Nephron progenitor cell (in vitro differentiated cells): ENCODE results near the gene MBD3L2.
"Not testable (repeated sequence)": the region's sequence is repeated elsewhere in the genome, so short reads cannot be mapped to it uniquely, and the experiment has no call there.

Experiments
- DNase-seq: peaks from one replicate; pipeline ENCODE4 v3.0.0; 2021
- H3K27ac Mint-ChIP-seq: 2 replicates; pipeline ENCODE4 v1.8.0; 2021; ENCODE audit warnings: mild to moderate bottlenecking, moderate library complexity, mixed read lengths
- H3K27me3 Mint-ChIP-seq: 2 replicates; pipeline ENCODE4 v1.8.0; 2021; ENCODE audit warnings: mild to moderate bottlenecking, low read depth, mixed read lengths; ENCODE audit not compliant: poor library complexity
- H3K36me3 Mint-ChIP-seq: 2 replicates; pipeline ENCODE4 v1.8.0; 2021; ENCODE audit warnings: low read depth, mixed read lengths
- H3K4me1 Mint-ChIP-seq: 2 replicates; pipeline ENCODE4 v1.8.0; 2021; ENCODE audit warnings: mixed read lengths
- H3K4me3 Mint-ChIP-seq: 2 replicates; pipeline ENCODE4 v1.8.0; 2021; ENCODE audit warnings: mild to moderate bottlenecking, moderate library complexity, mixed read lengths
- H3K9me3 Mint-ChIP-seq: 2 replicates; pipeline ENCODE4 v1.8.0; 2021; ENCODE audit warnings: mild to moderate bottlenecking, moderate library complexity, mixed read lengths
- TF ChIP-seq, protein P1 (sequence below): fragments of 200-600 bp; sonication (generic); IDR thresholded peaks from 2 replicates; pipeline ENCODE4 v1.5.0; 2021; ENCODE audit warnings: antibody characterized with exemption

The MBD3L2 gene

DNA sequence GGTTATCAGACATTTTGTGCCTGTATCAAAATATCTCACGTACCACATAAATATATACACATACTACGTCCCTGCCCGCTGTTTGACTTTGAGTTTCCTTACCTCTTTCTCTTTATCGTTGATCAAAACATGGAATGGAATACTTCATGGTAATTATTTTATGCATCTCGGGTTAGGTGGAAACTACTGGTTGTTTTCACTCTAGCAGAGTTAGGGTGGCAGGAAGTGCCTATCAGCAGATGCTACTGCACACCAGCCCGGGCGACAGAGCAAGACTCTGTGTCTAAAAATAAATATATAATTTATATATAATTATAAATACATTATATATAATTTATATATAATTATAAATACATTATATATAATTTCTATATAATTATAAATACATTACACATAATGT, 3.8 kb downstream of the MBD3L2 start:
- not testable (repeated sequence) for DNase-seq, H3K27me3 Mint-ChIP-seq, H3K4me3 Mint-ChIP-seq, H3K9me3 Mint-ChIP-seq, H3K4me1 Mint-ChIP-seq, H3K36me3 Mint-ChIP-seq, H3K27ac Mint-ChIP-seq

GRCh38 chr19:7054635-7055368, 5.7 kb downstream of the MBD3L2 start:
- DNase-seq, H3K4me1 Mint-ChIP-seq, H3K9me3 Mint-ChIP-seq, H3K27ac Mint-ChIP-seq, H3K27me3 Mint-ChIP-seq, H3K4me3 Mint-ChIP-seq, H3K36me3 Mint-ChIP-seq: not testable (repeated sequence)

DNA sequence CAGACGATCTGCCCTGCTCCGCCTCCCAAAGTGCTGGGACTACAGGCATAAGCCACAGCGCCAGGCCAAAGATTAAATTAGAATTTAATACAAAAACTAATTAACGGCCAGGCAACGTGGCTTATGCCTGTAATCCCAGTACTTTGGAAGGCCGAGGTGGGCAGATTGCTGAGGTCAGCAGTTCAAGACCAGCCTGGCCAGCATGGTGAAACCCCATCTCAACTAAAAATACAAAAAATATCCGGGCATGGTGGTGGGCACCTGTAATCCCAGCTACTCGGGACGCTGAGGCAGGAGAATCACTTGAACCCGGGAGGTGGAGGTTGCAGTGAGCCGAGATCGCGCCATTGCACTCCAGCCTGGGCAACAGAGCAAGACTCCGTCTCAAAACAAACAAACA, 6.6 kb downstream of the MBD3L2 start:
- H3K27me3 Mint-ChIP-seq, H3K4me1 Mint-ChIP-seq, DNase-seq, H3K9me3 Mint-ChIP-seq, H3K36me3 Mint-ChIP-seq, H3K4me3 Mint-ChIP-seq, H3K27ac Mint-ChIP-seq: not testable (repeated sequence)

- not testable (repeated sequence) for H3K4me1 Mint-ChIP-seq, H3K27me3 Mint-ChIP-seq, H3K4me3 Mint-ChIP-seq, DNase-seq, H3K27ac Mint-ChIP-seq, H3K9me3 Mint-ChIP-seq, H3K36me3 Mint-ChIP-seq
These were observed 7.2 kb downstream of the MBD3L2 start for GRCh38 chr19:7056371-7056770.

DNA sequence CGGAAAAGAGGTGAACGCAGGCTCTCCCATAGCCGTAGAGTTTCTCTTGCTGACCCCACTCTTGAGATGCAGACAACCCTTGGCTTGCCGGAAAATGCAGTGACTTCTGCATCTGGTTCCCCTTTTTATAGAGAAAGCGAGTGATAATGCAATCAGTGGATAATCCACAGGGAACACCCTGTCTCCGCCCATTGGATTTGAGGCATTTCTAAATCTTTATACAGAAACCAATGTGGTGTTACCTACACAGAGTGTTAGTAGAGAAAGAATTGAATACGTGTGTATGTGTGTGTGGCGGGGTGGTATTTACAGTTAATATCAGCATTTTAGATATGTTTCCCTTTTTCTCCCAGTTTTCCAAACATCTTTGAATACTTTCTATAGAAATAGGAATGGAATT, 9.5 kb downstream of the MBD3L2 start, which contains the start of gene MBD3L3:
Gene MBD3L3, minus strand, starts transcription at position 101 of the 400 bp plus-strand sequence. Its CDS starts 71 bp downstream, at position 30.
- not testable (repeated sequence) for H3K27ac Mint-ChIP-seq, H3K4me3 Mint-ChIP-seq, DNase-seq, H3K4me1 Mint-ChIP-seq, H3K36me3 Mint-ChIP-seq, H3K27me3 Mint-ChIP-seq, H3K9me3 Mint-ChIP-seq

- not testable (repeated sequence) for H3K27ac Mint-ChIP-seq, H3K4me3 Mint-ChIP-seq, H3K36me3 Mint-ChIP-seq, H3K27me3 Mint-ChIP-seq, H3K4me1 Mint-ChIP-seq, DNase-seq
- H3K9me3 Mint-ChIP-seq = peaks cover 11% of the 10 kb centered on the region
These were observed 10.9 kb downstream of the MBD3L2 start for GRCh38 chr19:7059977-7060376.

GRCh38 chr19:7063339-7063738, 14.2 kb downstream of the MBD3L2 start:
- Mint-ChIP-seq H3K4me3 (no peak overlapping the region), H3K4me1 (no peaks in the 10 kb centered on the region), H3K27ac (no peak overlapping the region), H3K9me3 (peaks cover 34% of the 10 kb centered on the region), H3K27me3 (peaks cover 5% of the 10 kb centered on the region), H3K36me3 (no peaks in the 10 kb centered on the region)
- TF ChIP-seq, protein P1, sequence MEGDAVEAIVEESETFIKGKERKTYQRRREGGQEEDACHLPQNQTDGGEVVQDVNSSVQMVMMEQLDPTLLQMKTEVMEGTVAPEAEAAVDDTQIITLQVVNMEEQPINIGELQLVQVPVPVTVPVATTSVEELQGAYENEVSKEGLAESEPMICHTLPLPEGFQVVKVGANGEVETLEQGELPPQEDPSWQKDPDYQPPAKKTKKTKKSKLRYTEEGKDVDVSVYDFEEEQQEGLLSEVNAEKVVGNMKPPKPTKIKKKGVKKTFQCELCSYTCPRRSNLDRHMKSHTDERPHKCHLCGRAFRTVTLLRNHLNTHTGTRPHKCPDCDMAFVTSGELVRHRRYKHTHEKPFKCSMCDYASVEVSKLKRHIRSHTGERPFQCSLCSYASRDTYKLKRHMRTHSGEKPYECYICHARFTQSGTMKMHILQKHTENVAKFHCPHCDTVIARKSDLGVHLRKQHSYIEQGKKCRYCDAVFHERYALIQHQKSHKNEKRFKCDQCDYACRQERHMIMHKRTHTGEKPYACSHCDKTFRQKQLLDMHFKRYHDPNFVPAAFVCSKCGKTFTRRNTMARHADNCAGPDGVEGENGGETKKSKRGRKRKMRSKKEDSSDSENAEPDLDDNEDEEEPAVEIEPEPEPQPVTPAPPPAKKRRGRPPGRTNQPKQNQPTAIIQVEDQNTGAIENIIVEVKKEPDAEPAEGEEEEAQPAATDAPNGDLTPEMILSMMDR = no peak
- no peak for DNase-seq

- Mint-ChIP-seq H3K27me3 (peaks cover 7% of the 10 kb centered on the region), H3K9me3 (peaks cover 39% of the 10 kb centered on the region), H3K4me3 (no peak overlapping the region), H3K27ac (no peak overlapping the region), H3K36me3 (peaks cover 2% of the 10 kb centered on the region), H3K4me1 (peaks cover 2% of the 10 kb centered on the region)
- TF ChIP-seq, protein P1 = no peak
- DNase-seq = no peak
These were observed 14.8 kb downstream of the MBD3L2 start for GRCh38 chr19:7063764-7064418.

- not testable (repeated sequence) for H3K4me3 Mint-ChIP-seq, H3K27ac Mint-ChIP-seq, DNase-seq, H3K27me3 Mint-ChIP-seq
- H3K9me3 Mint-ChIP-seq = peaks cover 59% of the 10 kb centered on the region
- H3K36me3 Mint-ChIP-seq = peaks cover 26% of the 10 kb centered on the region
- H3K4me1 Mint-ChIP-seq = peaks cover 15% of the 10 kb centered on the region
These were observed 18.0 kb downstream of the MBD3L2 start for GRCh38 chr19:7067122-7067521.
